ENCODE data around the gene GAB1.

GAB1 gene

DNA sequence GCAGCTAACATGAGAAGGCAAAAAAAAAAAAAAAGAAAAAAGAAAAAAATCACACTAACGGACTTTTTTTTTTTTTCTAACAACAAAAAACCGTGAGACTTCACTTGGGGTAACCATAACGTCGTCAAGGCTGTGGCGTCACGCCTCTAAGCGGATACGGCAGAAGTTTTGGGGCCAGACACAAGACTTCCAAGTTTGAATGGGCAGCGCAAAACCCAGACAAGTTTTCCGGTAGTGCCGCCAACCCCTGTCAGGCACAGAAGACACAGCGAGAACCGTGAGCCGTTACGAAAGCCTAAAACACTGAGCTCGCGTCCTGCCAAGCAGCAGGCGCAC lies 176.3 kb downstream of the GAB1 start:
- DNase-seq, result no peak

DNA sequence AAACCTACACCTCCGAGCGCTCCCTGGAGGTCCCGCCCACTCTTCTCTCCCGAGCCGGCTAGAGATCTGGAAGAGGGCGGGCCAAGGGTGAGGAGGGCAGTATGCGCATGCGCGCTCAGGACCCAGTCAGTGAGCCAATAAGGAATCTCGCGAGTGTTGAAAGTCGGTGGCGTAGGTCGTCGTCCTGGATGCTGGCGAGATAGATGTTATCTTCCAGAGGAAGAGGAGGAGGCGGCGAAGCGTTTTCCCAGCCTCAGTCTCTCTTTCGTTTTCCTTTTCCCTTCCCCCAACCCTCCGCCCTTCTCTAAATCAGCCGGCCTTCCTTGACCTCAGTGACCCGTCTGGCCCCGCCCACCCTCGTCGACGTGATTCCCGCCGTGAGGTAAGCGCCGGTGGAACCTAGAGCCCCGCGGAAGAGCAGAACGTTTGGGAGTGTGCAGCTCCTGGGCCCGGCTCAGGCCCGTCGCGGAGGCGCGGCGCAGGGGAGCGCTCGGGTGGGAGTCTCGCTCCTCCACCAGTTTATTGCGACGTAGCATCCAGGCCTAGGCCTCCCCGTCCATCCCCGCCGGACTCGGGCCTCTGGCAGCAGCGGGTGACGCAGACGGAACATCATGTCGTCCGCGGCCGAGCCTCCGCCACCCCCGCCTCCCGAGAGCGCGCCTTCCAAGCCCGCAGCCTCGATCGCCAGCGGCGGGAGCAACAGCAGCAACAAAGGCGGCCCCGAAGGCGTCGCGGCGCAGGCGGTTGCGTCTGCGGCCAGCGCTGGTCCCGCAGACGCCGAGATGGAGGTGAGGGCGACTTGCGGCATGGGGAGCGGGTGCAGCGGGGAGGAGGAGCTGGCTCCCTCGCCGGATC lies 176.9 kb downstream of the GAB1 start, which contains the start of gene SMARCA5:
TSS of gene SMARCA5 (plus strand) at position 389 of the 855 bp plus-strand sequence. CDS start at position 612, 223 bp downstream.
- DNase-seq, result peak; percentile 91

DNA sequence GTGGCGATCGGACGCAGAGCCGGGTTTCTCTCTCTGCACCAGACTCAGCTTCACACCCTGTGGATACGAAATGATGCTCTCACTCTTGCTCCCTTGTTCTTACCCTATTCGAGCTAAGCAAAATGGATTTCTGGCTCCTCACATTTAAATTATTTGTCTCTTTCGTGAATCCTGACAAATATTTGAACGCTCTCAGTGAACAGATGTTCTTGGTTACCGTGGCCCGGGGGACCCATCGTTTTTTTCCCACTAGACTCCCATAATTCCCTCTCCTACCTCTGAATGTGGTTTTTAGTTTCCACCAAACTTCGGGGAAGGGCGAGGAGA lies 177.5 kb downstream of the GAB1 start:
- no peak for DNase-seq

DNA sequence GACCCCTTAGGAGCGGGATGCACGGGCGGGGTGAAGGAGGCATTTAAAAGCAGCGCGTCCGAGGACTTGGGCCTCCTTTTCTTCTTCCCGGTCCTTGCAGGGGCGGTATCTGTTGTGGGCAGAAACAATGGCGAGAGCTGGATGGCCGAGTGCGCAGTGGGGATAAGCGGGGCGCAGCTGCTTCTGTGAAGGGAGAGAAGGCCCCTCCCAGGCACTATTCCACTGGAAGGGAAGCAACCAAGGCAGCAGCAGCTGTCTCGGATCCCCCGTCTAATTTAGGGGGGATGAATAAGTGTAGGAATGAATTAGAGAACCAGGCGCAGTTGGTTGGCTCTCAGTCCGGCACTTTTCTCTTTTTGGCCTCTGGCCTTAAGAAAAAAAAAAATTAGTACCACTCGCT lies 177.8 kb downstream of the GAB1 start:
- DNase-seq, result peak; percentile 8

DNA sequence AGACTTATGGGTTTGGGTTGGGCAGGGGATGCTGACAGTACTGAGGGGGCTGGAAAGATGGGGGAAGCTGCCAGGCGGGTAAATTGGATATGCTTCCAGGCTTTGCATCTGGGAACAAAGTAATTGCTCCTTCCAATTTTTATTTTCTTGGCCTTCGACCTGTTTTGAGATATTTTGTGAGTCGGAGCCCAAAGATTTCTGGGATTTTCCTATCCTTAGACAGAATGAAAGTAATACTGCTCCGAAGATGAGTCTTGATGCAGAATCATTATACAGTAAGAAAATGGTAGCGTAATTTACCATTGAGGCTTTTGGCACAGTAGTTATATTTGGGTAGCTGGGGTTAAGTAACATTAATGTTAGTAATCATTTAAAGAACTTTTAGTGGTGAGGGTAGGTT lies 178.2 kb downstream of the GAB1 start:
- no peak for DNase-seq

DNA sequence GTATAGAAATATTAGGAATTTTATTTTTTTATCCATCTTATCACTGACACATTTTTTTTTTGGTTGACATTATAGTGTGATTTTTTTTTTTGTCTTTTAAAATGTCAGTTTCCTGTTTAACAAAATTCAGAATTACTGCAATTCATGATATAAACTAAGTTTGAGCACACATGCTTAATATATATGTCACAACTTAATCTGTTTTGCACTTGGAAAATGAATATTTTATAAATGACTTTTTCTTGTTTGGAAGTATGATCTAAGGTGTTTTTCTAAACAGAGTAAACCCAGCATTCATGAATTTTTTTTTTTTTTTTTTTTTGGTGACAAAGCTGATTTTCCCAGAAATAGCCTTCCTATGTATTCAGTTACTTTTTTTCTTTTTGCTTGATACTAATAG lies 179.2 kb downstream of the GAB1 start:
- no peak for DNase-seq

DNA sequence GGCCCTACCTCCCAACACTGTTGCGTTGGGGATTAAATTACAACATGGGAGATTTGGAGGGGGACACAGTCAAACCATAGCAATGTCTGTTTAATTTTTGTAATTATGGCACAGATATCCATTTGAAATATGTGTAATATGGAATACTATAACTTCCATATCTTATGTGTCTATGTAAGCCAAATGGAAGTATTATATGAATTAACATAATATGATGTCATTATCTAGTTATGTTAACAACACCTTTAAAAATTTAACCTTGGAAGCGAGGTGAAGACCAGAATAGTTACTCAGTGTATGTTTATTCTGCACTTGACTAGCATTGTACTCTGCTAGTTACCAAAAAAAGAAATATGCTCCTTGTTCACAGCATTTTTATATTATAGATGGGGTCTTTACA lies 181.1 kb downstream of the GAB1 start:
- DNase-seq, result no peak
